ENCODE data around the gene PRAMEF20.

The PRAMEF20 gene

DNA sequence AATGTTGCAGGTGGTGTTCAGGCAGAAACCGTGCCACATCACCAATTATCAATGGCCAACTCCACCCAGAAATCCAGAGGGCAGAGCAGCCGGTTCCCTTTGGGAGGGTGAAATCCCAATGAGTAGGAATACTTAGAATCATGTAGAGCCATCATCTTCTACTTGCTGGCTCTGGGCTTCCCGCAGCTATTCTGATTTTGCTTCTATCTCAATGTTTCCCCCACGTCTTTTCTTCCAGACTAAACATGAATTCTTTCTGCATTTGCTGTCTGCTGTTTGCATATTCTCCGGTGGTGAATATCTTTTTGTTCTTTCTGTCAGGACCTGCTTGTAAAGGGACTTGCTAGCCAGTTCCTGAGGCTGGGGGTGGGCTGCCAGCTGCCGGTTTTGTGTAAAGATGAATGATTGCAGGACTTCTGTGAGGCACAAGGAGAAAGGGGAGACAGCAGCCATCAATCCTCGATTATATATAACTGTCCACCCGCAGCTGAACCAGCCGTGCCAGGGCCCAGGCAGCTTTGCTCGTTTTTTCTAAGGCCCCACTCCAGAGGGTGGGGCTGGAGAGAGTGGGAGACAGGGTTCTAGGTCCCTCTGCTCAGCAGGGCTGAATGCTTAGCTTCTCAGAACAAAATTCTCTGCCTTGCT lies 33.2 kb downstream of the PRAMEF20 start:
- TF ChIP-seq ARNTL (CRISPR knock-in tag; IDR thresholded peaks at IDR 0.05; ENCODE audit: borderline replicate concordance, low read depth) (no peak), TCF4 (CRISPR knock-in tag; IDR thresholded peaks at IDR 0.05; ENCODE audit: borderline replicate concordance) (no peak), CSDC2 (CRISPR knock-in tag; IDR thresholded peaks at IDR 0.05) (no peak), ZNF8 (CRISPR knock-in tag; IDR thresholded peaks at IDR 0.05) (no peak), ZNF565 (CRISPR knock-in tag; conservative IDR thresholded peaks at IDR 0.05; ENCODE audit: low read depth) (no peak), TOX (CRISPR knock-in tag; IDR thresholded peaks at IDR 0.05; ENCODE audit: borderline replicate concordance) (no peak), ISL1 (CRISPR knock-in tag; IDR thresholded peaks at IDR 0.05) (no peak), ZFP3 (CRISPR knock-in tag; IDR thresholded peaks at IDR 0.05) (no peak), ZFP30 (CRISPR knock-in tag; IDR thresholded peaks at IDR 0.05) (no peak), GLIS3 (CRISPR knock-in tag; IDR thresholded peaks at IDR 0.05) (no peak), RARB (CRISPR knock-in tag; IDR thresholded peaks at IDR 0.05) (no peak), SNAI2 (CRISPR knock-in tag; IDR thresholded peaks at IDR 0.05) (no peak), ZNF70 (CRISPR knock-in tag; IDR thresholded peaks at IDR 0.05) (no peak), BACH2 (CRISPR knock-in tag; IDR thresholded peaks at IDR 0.05; ENCODE audit: borderline replicate concordance) (no peak)
- TF ChIP-seq, protein P1, sequence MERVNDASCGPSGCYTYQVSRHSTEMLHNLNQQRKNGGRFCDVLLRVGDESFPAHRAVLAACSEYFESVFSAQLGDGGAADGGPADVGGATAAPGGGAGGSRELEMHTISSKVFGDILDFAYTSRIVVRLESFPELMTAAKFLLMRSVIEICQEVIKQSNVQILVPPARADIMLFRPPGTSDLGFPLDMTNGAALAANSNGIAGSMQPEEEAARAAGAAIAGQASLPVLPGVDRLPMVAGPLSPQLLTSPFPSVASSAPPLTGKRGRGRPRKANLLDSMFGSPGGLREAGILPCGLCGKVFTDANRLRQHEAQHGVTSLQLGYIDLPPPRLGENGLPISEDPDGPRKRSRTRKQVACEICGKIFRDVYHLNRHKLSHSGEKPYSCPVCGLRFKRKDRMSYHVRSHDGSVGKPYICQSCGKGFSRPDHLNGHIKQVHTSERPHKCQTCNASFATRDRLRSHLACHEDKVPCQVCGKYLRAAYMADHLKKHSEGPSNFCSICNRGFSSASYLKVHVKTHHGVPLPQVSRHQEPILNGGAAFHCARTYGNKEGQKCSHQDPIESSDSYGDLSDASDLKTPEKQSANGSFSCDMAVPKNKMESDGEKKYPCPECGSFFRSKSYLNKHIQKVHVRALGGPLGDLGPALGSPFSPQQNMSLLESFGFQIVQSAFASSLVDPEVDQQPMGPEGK (CRISPR knock-in tag; IDR thresholded peaks at IDR 0.05; ENCODE audit: borderline replicate concordance): no peak
- TF ChIP-seq, protein P2, sequence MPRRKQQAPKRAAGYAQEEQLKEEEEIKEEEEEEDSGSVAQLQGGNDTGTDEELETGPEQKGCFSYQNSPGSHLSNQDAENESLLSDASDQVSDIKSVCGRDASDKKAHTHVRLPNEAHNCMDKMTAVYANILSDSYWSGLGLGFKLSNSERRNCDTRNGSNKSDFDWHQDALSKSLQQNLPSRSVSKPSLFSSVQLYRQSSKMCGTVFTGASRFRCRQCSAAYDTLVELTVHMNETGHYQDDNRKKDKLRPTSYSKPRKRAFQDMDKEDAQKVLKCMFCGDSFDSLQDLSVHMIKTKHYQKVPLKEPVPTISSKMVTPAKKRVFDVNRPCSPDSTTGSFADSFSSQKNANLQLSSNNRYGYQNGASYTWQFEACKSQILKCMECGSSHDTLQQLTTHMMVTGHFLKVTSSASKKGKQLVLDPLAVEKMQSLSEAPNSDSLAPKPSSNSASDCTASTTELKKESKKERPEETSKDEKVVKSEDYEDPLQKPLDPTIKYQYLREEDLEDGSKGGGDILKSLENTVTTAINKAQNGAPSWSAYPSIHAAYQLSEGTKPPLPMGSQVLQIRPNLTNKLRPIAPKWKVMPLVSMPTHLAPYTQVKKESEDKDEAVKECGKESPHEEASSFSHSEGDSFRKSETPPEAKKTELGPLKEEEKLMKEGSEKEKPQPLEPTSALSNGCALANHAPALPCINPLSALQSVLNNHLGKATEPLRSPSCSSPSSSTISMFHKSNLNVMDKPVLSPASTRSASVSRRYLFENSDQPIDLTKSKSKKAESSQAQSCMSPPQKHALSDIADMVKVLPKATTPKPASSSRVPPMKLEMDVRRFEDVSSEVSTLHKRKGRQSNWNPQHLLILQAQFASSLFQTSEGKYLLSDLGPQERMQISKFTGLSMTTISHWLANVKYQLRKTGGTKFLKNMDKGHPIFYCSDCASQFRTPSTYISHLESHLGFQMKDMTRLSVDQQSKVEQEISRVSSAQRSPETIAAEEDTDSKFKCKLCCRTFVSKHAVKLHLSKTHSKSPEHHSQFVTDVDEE (CRISPR knock-in tag; IDR thresholded peaks at IDR 0.05): no peak
- TF ChIP-seq, protein P3, sequence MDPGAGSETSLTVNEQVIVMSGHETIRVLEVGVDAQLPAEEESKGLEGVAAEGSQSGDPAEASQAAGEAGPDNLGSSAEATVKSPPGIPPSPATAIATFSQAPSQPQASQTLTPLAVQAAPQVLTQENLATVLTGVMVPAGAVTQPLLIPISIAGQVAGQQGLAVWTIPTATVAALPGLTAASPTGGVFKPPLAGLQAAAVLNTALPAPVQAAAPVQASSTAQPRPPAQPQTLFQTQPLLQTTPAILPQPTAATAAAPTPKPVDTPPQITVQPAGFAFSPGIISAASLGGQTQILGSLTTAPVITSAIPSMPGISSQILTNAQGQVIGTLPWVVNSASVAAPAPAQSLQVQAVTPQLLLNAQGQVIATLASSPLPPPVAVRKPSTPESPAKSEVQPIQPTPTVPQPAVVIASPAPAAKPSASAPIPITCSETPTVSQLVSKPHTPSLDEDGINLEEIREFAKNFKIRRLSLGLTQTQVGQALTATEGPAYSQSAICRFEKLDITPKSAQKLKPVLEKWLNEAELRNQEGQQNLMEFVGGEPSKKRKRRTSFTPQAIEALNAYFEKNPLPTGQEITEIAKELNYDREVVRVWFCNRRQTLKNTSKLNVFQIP (CRISPR knock-in tag; IDR thresholded peaks at IDR 0.05; ENCODE audit: borderline replicate concordance, low read depth): no peak
- TF ChIP-seq, protein P4, sequence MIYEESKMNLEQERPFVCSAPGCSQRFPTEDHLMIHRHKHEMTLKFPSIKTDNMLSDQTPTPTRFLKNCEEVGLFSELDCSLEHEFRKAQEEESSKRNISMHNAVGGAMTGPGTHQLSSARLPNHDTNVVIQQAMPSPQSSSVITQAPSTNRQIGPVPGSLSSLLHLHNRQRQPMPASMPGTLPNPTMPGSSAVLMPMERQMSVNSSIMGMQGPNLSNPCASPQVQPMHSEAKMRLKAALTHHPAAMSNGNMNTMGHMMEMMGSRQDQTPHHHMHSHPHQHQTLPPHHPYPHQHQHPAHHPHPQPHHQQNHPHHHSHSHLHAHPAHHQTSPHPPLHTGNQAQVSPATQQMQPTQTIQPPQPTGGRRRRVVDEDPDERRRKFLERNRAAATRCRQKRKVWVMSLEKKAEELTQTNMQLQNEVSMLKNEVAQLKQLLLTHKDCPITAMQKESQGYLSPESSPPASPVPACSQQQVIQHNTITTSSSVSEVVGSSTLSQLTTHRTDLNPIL (CRISPR knock-in tag; IDR thresholded peaks at IDR 0.05; ENCODE audit: low read depth): no peak
- no peak for ATAC-seq

DNA sequence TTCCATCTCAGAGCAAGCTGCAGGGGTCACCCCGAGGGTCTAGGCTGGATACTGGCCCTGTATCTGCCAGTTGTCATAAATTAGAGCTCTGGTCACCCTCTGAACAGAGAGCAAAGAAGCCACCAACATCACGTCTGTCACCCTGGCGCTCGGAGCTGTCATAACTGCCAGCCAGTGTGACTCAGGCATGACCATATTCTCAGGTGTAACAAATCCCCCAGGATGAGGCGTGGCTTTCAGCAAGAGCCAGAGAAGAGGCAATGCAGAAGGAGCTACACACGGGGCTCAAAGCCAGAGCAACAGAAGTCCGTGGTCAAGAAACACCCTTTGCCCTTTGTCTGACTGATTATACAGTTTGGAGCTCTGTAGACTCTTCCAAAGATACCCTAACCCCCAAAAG lies 40.0 kb downstream of the PRAMEF20 start:
- no peak for ATAC-seq
- TF ChIP-seq ZNF8 (CRISPR knock-in tag; IDR thresholded peaks at IDR 0.05): no peak
- TF ChIP-seq ZNF70 (CRISPR knock-in tag; IDR thresholded peaks at IDR 0.05): no peak
- TF ChIP-seq, protein P4 (CRISPR knock-in tag; IDR thresholded peaks at IDR 0.05; ENCODE audit: low read depth): no peak
- TF ChIP-seq ZFP30 (CRISPR knock-in tag; IDR thresholded peaks at IDR 0.05): no peak
- no peak for TF ChIP-seq RARB (CRISPR knock-in tag; IDR thresholded peaks at IDR 0.05)
- no peak for TF ChIP-seq ESRRG (CRISPR knock-in tag; IDR thresholded peaks at IDR 0.05)
- TF ChIP-seq, protein P2 (CRISPR knock-in tag; IDR thresholded peaks at IDR 0.05): no peak
- TF ChIP-seq BACH2 (CRISPR knock-in tag; IDR thresholded peaks at IDR 0.05; ENCODE audit: borderline replicate concordance): no peak
- TF ChIP-seq, protein P5, sequence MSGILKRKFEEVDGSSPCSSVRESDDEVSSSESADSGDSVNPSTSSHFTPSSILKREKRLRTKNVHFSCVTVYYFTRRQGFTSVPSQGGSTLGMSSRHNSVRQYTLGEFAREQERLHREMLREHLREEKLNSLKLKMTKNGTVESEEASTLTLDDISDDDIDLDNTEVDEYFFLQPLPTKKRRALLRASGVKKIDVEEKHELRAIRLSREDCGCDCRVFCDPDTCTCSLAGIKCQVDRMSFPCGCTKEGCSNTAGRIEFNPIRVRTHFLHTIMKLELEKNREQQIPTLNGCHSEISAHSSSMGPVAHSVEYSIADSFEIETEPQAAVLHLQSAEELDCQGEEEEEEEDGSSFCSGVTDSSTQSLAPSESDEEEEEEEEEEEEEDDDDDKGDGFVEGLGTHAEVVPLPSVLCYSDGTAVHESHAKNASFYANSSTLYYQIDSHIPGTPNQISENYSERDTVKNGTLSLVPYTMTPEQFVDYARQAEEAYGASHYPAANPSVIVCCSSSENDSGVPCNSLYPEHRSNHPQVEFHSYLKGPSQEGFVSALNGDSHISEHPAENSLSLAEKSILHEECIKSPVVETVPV (CRISPR knock-in tag; IDR thresholded peaks at IDR 0.05): no peak
- TF ChIP-seq GLIS3 (CRISPR knock-in tag; IDR thresholded peaks at IDR 0.05): no peak
